Neural cell (in vitro differentiated cells): ENCODE data around the gene CABLES2. TPM values are rescaled to one million over a fixed set of nuclear protein-coding genes. Genes with fewer than 3 reads are reported as not detected.

Source experiments
- H2AFZ ChIP-seq: fragments of 200-600, 300-800 bp; sonication (generic), shearing (Covaris generic); 2 replicates; pipeline ENCODE4 v1.6.0; 2014; ENCODE audit warnings: low read depth, mild to moderate bottlenecking, antibody characterized with exemption, low read length, moderate library complexity
- H3F3A ChIP-seq: fragments of 200-600 bp; shearing (Covaris generic); 2 replicates; pipeline ENCODE4 v1.6.1; 2016; ENCODE audit warnings: mild to moderate bottlenecking, moderate library complexity, mixed read lengths, antibody characterized with exemption, low read length; ENCODE audit not compliant: insufficient read depth, poor library complexity, severe bottlenecking
- H3K27ac ChIP-seq: fragments of 200-600, 300-800 bp; sonication (generic), shearing (Covaris generic); 2 replicates; pipeline ENCODE4 v1.5.1; 2014; ENCODE audit warnings: mild to moderate bottlenecking, low read length, moderate library complexity
- H3K27me3 ChIP-seq: fragments of 300-800, 200-600 bp; sonication (generic), shearing (Covaris generic); 2 replicates; pipeline ENCODE4 v1.6.0; 2014; ENCODE audit warnings: mild to moderate bottlenecking, low read depth, low read length, moderate library complexity; ENCODE audit not compliant: insufficient read depth
- H3K36me3 ChIP-seq: fragments of 300-800, 200-600 bp; sonication (generic), shearing (Covaris generic); 2 replicates; pipeline ENCODE4 v1.5.1; 2014; ENCODE audit warnings: mild to moderate bottlenecking, antibody characterized with exemption, low read length, moderate library complexity; ENCODE audit not compliant: insufficient read depth
- H3K4me2 ChIP-seq: fragments of 300-800, 200-600 bp; sonication (generic), shearing (Covaris generic); 2 replicates; pipeline ENCODE4 v1.6.0; 2014; ENCODE audit warnings: mild to moderate bottlenecking, low read length
- H3K4me3 ChIP-seq: fragments of 300-800, 200-600 bp; sonication (generic), shearing (Covaris generic); 2 replicates; pipeline ENCODE4 v1.5.1; 2014; ENCODE audit warnings: mild to moderate bottlenecking, low read length, moderate library complexity
- H3K79me2 ChIP-seq: fragments of 200-600 bp; shearing (Covaris generic); replicated peaks from 2 replicates; pipeline ENCODE4 v1.6.0; 2014; ENCODE audit warnings: mild to moderate bottlenecking, low read length, moderate library complexity; ENCODE audit not compliant: insufficient read depth
- H3K9ac ChIP-seq: fragments of 300-800, 200-600 bp; sonication (generic), shearing (Covaris generic); 2 replicates; pipeline ENCODE4 v1.6.1; 2016; ENCODE audit warnings: mild to moderate bottlenecking, low read length, mixed read lengths
- H3K9me2 ChIP-seq: fragments of 200-600 bp; shearing (Covaris generic); 2 replicates; pipeline ENCODE4 v1.6.1; 2016; ENCODE audit warnings: mild to moderate bottlenecking, low read length, mixed read lengths; ENCODE audit not compliant: insufficient read depth
- H3K9me3 ChIP-seq: fragments of 200-600, 300-800 bp; sonication (generic), shearing (Covaris generic); 2 replicates; pipeline ENCODE4 v1.6.1; 2016; ENCODE audit warnings: mild to moderate bottlenecking, mixed run types, low read length, moderate library complexity, mixed read lengths
- H4K20me1 ChIP-seq: fragments of 200-600 bp; shearing (Covaris generic); 2 replicates; pipeline ENCODE4 v1.6.1; 2016; ENCODE audit warnings: mild to moderate bottlenecking, mixed run types; ENCODE audit not compliant: insufficient read depth
- CTCF ChIP-seq: fragments of 450-650 bp; IDR thresholded peaks from 2 replicates; pipeline ENCODE4 v1.5.1; 2014; ENCODE audit warnings: antibody characterized with exemption, mild to moderate bottlenecking, moderate library complexity; ENCODE audit not compliant: poor library complexity, severe bottlenecking
- EP300 ChIP-seq: fragments of 450-650 bp; conservative IDR thresholded peaks from 2 replicates; pipeline ENCODE4 v1.6.1; 2014; ENCODE audit warnings: antibody characterized with exemption, mild to moderate bottlenecking, moderate library complexity; ENCODE audit not compliant: poor library complexity, severe bottlenecking
- EZH2 ChIP-seq: fragments of 200-600, 300-800 bp; shearing (Covaris generic), sonication (generic); IDR thresholded peaks from 2 replicates; pipeline ENCODE4 v1.6.1; 2014; ENCODE audit warnings: antibody characterized with exemption, low read length, borderline replicate concordance, mild to moderate bottlenecking; ENCODE audit not compliant: insufficient read depth, poor library complexity, severe bottlenecking
- MXI1 ChIP-seq: fragments of 450-650 bp; conservative IDR thresholded peaks from 2 replicates; pipeline ENCODE4 v1.6.1; 2014; ENCODE audit warnings: antibody characterized with exemption, mild to moderate bottlenecking; ENCODE audit not compliant: poor library complexity, severe bottlenecking
- POLR2AphosphoS5 ChIP-seq: IDR thresholded peaks from 2 replicates; pipeline ENCODE4 v1.6.1; 2012
- RAD21 ChIP-seq: fragments of 450-650 bp; conservative IDR thresholded peaks from 2 replicates; pipeline ENCODE4 v1.6.1; 2014; ENCODE audit warnings: antibody characterized with exemption, mild to moderate bottlenecking, moderate library complexity
- REST ChIP-seq: IDR thresholded peaks from 2 replicates; pipeline ENCODE4 v1.6.1; 2012; ENCODE audit warnings: borderline replicate concordance
- SMC3 ChIP-seq: fragments of 450-650 bp; conservative IDR thresholded peaks from 2 replicates; pipeline ENCODE4 v1.6.1; 2014; ENCODE audit warnings: antibody characterized with exemption, mild to moderate bottlenecking, moderate library complexity; ENCODE audit not compliant: poor library complexity
- TAF1 ChIP-seq: IDR thresholded peaks from 2 replicates; pipeline ENCODE4 v1.6.1; 2012; ENCODE audit warnings: low read depth
- polyA plus RNA-seq: library from polyadenylated mRNA; depleted of rRNA; stranded (reverse); fragments of >200 nt; gene quantifications from 2 replicates; pipeline ENCODE4 v1.2.3, GENCODE V29; 2014

CABLES2 gene
- polyA plus RNA-seq, 1 donor from 2014 or later, result 8.3 TPM

- TF ChIP-seq RAD21 (no peak), SMC3 (no peak), POLR2AphosphoS5 (no peak), EZH2 (no peak), TAF1 (no peak), REST (no peak), CTCF (no peak), MXI1 (no peak), EP300 (no peak)
- Histone ChIP-seq H3K79me2 (no peaks in the 10 kb centered on the region), H3K9ac (no peak overlapping the region), H3K4me3 (no peak overlapping the region), H3K36me3 (no peaks in the 10 kb centered on the region), H2AFZ (no peak overlapping the region), H3K27me3 (no peaks in the 10 kb centered on the region), H3K27ac (no peak overlapping the region), H3F3A (no peaks in the 10 kb centered on the region), H3K4me2 (no peak overlapping the region), H3K9me3 (no peaks in the 10 kb centered on the region), H3K9me2 (no peaks in the 10 kb centered on the region), H4K20me1 (no peaks in the 10 kb centered on the region)
Measured at GRCh38 chr20:62347445-62347844, 59.6 kb downstream of the CABLES2 start.

DNA sequence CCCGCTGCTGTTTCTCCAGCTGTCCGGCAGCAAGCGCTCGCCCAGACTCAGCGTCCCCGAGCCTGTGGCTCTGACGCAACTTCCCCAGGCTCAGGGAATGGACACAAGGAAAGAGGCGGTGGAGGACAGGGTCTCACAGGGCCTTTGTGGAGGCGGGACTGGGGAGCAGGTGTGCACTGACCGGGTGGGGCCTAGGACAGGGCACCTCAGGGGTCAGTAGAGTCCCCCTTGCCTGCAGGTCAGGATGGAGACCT is 60.0 kb downstream of the CABLES2 start:
- H2AFZ ChIP-seq, result no peak overlapping the region
- no peaks in the 10 kb centered on the region for H3K9me3 ChIP-seq
- H3K4me3 ChIP-seq, result no peak overlapping the region
- H3F3A ChIP-seq, result no peaks in the 10 kb centered on the region
- no peaks in the 10 kb centered on the region for H4K20me1 ChIP-seq
- H3K27me3 ChIP-seq, result no peaks in the 10 kb centered on the region
- no peaks in the 10 kb centered on the region for H3K9me2 ChIP-seq
- no peak overlapping the region for H3K4me2 ChIP-seq
- H3K79me2 ChIP-seq, result no peaks in the 10 kb centered on the region
- no peak overlapping the region for H3K9ac ChIP-seq
- H3K27ac ChIP-seq, result no peak overlapping the region
- TF ChIP-seq CTCF, result no peak
- TF ChIP-seq POLR2AphosphoS5, result no peak
- TF ChIP-seq EZH2, result no peak
- no peak for TF ChIP-seq REST
- TF ChIP-seq RAD21, result no peak
- TF ChIP-seq TAF1, result no peak
- TF ChIP-seq SMC3, result no peak
- no peak for TF ChIP-seq EP300
- TF ChIP-seq MXI1, result no peak
- no peaks in the 10 kb centered on the region for H3K36me3 ChIP-seq
